Spleen (tissue), 7 donors: Measurements from ENCODE around the gene HOXC11.
A peak's percentile ranks its signal among the peaks of the same experiment; 100 is the strongest.

Source experiments
- CTCF ChIP-seq, 11 experiments: fragments of 200-600 bp in 7 of 11; fragments of 450-650 bp in 4 of 11; sonication (generic) in 4 of 11; IDR thresholded peaks in 8 of 11; conservative IDR thresholded peaks in 3 of 11; 1 replicate in 7 of 11; 2 replicates in 4 of 11; pipeline versions ENCODE4 v1.4.0 to v1.8.0; 2016 to 2021; ENCODE audit warnings: antibody characterized with exemption in 11 of 11, inconsistent platforms in 4 of 11, mild to moderate bottlenecking in 1 of 11
- POLR2A ChIP-seq, 3 donors: fragments of 450-650 bp; IDR thresholded peaks; one replicate each; pipeline ENCODE4 v1.5.1; 2017; ENCODE audit warnings: antibody characterized with exemption in 3 of 3, mild to moderate bottlenecking in 1 of 3
- donor health status: DM: no; HTN: no; CAD: no; lungs with moderate emphysema.
- donor health status: DM: no; HTN: no; CAD: no.
- donor health status: DM: no; HTN: no; CAD: no.

GRCh38 chr12:54014377-54015017 is 41.6 kb downstream of the HOXC11 start:
- TF ChIP-seq POLR2A (IDR thresholded peaks at IDR 0.05) = no peak
- TF ChIP-seq CTCF (IDR thresholded peaks at IDR 0.05 in 8 of 11, conservative IDR thresholded peaks at IDR 0.05 in 3 of 11) = peak in 1 of 11 experiments; percentile 4
